ENCODE results near the gene AGBL5. TPM values are rescaled to one million over a fixed set of nuclear protein-coding genes. Genes with fewer than 3 reads are reported as not detected.
A peak's percentile ranks its signal among the peaks of the same experiment; 100 is the strongest.
"Not testable (repeated sequence)": the region's sequence is repeated elsewhere in the genome, so short reads cannot be mapped to it uniquely, and the experiment has no call there.

AGBL5 gene
- total and polyA plus RNA-seq, 5 experiments from 2014 or later = 7.9 to 15.8 (median 9.3) TPM

DNA sequence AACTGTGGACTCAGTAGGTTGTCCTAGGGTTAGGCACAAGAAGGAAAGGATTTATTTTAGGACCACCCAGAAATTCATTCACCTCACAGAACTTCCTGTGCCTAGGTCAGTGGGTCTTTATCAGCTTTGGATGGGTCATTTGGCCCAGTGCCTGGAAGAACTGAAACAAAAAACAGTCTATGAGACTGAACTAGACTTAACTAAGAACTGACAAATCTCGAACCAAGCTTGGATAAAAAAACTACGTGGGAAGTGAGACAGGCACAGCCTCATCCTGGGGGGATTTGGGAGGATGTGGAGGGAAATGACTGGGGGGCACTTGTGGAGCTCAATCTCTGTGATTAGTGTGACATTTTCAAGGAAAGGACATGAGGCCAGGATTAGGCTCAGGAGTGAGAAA, 22.3 kb downstream of the AGBL5 start:
- Mint-ChIP-seq H3K4me3 (peak overlapping the region in 8 of 10 donors; percentile 4 to 96 (median 26)), H3K27ac (peak overlapping the region; percentile 52 to 88 (median 76)), H3K27me3 (peaks cover 0 to 1% (median 0%) of the 10 kb centered on the region in 5 donors), H3K4me1 (peaks cover 40 to 68% (median 66%) of the 10 kb centered on the region in 4 donors), H3K36me3 (peaks cover 0 to 15% (median 0%) of the 10 kb centered on the region in 3 donors), H3K9me3 (no peaks in the 10 kb centered on the region)
- POLR2A ChIA-PET = interaction anchor here (0.7 to 13.8 kb wide), 4 partner anchors 10 to 25 kb away, joined by 3 to 270 read pairs (median 100); partner anchors contain the start of genes AGBL5, EMILIN1 and KHK
- ATAC-seq (no peak), DNase-seq (no peak)

DNA sequence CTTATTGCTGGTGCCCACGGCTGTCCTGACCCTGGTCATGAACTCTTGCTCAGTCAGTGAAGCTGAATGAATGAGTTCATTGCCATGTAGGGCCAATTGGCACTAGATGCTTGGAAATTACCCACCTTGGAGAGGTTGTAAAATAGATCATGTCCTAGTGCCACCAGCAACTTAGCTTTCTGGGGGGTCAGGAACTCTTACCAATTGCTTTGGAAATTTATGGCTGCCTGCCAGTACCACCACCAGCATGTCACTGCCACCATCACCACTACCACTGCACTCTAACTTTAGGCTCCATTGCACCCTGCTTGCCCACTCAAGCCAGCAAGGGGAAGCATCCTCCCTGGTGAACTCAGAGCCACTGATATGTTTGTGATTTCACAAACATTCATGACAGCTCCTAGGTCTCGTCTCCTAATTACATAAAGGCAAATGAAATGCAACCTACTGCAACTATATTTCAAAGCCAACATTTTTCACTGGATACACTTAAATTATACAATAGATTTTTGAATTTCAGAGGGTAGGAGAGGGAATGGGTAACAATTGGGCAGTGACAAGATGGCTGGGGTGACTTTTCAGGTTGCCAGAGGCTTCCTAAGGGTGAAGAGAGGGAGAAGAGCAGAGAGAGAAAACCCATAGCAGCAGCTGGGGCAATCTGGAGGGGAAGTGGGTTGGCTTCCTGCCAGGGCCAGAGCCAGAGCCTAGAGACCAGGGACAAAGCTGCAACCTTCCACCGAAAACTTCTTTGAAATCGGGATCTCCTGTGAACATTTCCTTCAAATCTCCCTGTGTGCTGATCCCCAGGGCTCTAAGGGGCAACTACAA, 23.5 kb downstream of the AGBL5 start:
- DNase-seq = peak; percentile 36 to 75 (median 58)
- Mint-ChIP-seq H3K36me3 (peaks cover 0 to 3% (median 0%) of the 10 kb centered on the region in 3 donors), H3K4me3 (peak overlapping the region; percentile 16 to 82 (median 62)), H3K4me1 (peaks cover 29 to 56% (median 54%) of the 10 kb centered on the region in 4 donors), H3K27ac (peak overlapping the region in 9 of 10 donors; percentile 63 to 91 (median 81)), H3K27me3 (peaks cover 0 to 1% (median 0%) of the 10 kb centered on the region in 5 donors), H3K9me3 (no peaks in the 10 kb centered on the region)
- ATAC-seq = peak in 1 of 2 donors; percentile 17
- POLR2A ChIA-PET = interaction anchor here (9.0 to 13.8 kb wide), 2 partner anchors 9 to 18 kb away, joined by 197 to 270 read pairs; partner anchors contain the start of genes AGBL5, EMILIN1 and KHK

DNA sequence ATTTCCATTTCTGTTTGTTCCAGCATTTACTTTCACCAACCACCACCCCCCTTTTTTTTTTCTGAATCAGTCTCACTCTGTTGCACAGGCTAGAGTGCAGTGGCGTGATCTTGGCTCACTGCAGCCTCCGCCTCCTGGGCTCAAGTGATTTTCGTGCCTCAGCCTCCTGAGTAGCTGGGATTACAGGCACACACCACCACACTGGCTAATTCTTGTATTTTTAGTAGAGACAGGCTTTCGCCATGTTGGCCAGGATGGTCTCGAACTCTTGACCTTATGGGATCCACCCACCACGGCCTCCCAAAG, 24.1 kb downstream of the AGBL5 start:
- ATAC-seq = peak in 1 of 2 donors; percentile 2
- DNase-seq, H3K9me3 Mint-ChIP-seq, H3K27me3 Mint-ChIP-seq, H3K36me3 Mint-ChIP-seq: not testable (repeated sequence)
- Mint-ChIP-seq H3K27ac (peak overlapping the region in 9 of 10 donors; percentile 29 to 91 (median 81)), H3K4me1 (peaks cover 28 to 56% (median 53%) of the 10 kb centered on the region in 4 donors), H3K4me3 (peak overlapping the region; percentile 16 to 82 (median 62))
- POLR2A ChIA-PET = interaction anchor here (13.8 kb wide), 1 partner anchor 19 kb away, joined by 270 read pairs; the partner anchor contains the start of gene AGBL5

DNA sequence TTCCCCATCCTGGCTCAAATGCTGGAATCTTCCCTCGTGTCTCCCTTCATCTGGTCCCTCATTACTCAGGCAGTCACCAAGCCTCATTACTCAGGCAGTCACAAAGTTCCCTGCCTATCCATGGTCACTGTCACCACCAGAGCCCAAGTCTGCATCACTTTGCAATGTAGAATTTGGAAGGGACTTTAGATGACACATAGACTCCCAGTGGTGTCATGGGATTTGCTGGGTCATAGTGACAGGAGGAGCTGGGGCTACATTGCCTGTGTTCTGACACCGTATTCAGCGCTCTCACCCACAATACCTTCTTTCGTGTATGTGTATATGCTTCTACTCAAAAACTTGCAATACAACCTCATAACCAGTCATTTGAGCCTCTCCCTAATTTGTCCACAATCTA, 24.9 kb downstream of the AGBL5 start:
- Mint-ChIP-seq H3K27me3 (peaks cover 0 to 1% (median 0%) of the 10 kb centered on the region in 5 donors), H3K4me3 (peak overlapping the region in 4 of 10 donors; percentile 33 to 63 (median 50)), H3K4me1 (peaks cover 30 to 56% (median 53%) of the 10 kb centered on the region in 4 donors), H3K36me3 (no peaks in the 10 kb centered on the region), H3K27ac (peak overlapping the region in 4 of 10 donors; percentile 4 to 80 (median 46)), H3K9me3 (no peaks in the 10 kb centered on the region)
- POLR2A ChIA-PET = interaction anchor here (1.3 to 1.4 kb wide), 2 partner anchors 9 to 25 kb away, joined by 4 to 8 read pairs; partner anchors contain the start of gene AGBL5
- DNase-seq (no peak), ATAC-seq (no peak)

DNA sequence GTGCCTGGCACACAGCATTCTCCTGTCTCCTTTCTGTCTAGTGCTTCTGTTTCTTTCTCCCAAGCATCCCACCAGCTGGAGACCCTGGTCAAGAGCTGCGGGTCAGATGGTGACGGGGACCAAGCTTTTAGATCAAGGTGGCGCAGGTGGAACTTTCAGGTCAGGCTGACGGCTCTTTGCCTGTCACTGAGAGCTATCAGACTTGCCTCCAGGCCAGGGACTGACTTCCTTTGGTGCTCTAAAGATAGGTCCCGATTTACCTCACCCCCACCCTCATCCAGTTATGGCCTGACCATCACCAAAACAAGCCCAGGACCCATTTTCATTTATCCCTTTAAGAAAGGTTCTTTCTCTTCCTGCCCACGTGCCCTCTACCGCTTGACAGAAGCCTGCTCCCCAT, 25.8 kb downstream of the AGBL5 start:
- Mint-ChIP-seq H3K9me3 (no peaks in the 10 kb centered on the region), H3K4me1 (peaks cover 32 to 57% (median 56%) of the 10 kb centered on the region in 4 donors), H3K27me3 (peaks cover 0 to 1% (median 0%) of the 10 kb centered on the region in 5 donors), H3K27ac (peak overlapping the region in 1 of 10 donors; percentile 66), H3K36me3 (no peaks in the 10 kb centered on the region), H3K4me3 (peak overlapping the region in 1 of 10 donors; percentile 33)
- DNase-seq = no peak
- ATAC-seq = no peak
- POLR2A ChIA-PET = interaction anchor here (1.3 to 1.4 kb wide), 2 partner anchors 8 to 26 kb away, joined by 4 to 8 read pairs; partner anchors contain the start of gene AGBL5

DNA sequence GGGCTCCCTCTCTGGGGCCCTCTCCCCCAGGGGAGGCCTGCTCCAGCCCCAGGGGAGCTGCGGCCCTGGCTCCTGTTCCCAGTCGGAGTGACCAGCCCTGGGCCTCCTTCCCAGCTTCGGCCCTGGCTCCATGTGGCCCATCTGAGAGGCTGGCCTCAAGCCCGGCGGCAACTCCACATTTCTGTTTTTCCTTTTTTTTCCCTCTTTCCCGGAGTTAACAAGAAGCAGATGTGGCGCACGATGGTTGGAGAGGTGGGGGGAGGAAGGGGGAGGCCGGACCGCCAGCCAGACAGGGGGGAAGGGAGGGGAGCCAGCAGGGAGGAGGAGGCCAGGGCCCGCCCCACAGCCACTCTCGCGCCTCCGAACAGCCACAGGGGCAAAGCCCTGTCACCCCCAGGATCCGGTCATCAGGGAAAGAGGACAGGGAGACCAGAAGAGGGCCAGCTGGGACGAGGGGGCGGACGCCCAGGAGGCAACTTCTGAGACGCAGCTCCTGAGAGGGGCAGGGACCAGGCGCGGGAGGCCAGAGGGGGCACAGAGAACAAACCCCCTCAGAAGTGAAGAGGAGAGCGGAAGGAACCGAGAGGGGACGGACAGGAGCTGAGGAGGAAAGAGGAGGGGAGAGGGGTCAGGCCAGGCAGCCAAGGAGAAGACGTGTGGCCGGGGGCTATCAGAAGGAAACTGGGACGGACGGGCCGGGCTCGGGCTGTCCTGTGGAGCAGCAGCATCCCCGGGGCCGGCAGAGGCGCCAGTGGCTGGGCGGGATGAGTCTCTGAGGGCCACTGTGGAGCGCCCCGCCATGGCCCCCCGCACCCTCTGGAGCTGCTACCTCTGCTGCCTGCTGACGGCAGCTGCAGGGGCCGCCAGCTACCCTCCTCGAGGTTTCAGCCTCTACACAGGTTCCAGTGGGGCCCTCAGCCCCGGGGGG, 27.1 kb downstream of the AGBL5 start, which contains the start of gene EMILIN1:
Gene EMILIN1 (plus strand): TSS at position 349 of the 928 bp plus-strand sequence. CDS start 451 bp downstream, at position 800.
- no peak for DNase-seq
- peak within 1 kb of the TSS in 3 of 10 donors; percentile 44 to 66 (median 54) for H3K27ac Mint-ChIP-seq
- H3K27me3 Mint-ChIP-seq = peaks cover 0 to 1% (median 0%) of the 10 kb centered on the region in 5 donors
- peaks cover 27 to 48% (median 47%) of the 10 kb centered on the region in 4 donors for H3K4me1 Mint-ChIP-seq
- no peaks in the 10 kb centered on the region for H3K36me3 Mint-ChIP-seq
- H3K9me3 Mint-ChIP-seq = no peaks in the 10 kb centered on the region
- no peak for ATAC-seq
- POLR2A ChIA-PET = interaction anchor here (9.5 to 12.2 kb wide), 2 partner anchors 8 to 26 kb away, joined by 129 to 197 read pairs; partner anchors contain the start of genes AGBL5 and OST4
- H3K4me3 Mint-ChIP-seq = peak within 1 kb of the TSS in 1 of 10 donors; percentile 36

DNA sequence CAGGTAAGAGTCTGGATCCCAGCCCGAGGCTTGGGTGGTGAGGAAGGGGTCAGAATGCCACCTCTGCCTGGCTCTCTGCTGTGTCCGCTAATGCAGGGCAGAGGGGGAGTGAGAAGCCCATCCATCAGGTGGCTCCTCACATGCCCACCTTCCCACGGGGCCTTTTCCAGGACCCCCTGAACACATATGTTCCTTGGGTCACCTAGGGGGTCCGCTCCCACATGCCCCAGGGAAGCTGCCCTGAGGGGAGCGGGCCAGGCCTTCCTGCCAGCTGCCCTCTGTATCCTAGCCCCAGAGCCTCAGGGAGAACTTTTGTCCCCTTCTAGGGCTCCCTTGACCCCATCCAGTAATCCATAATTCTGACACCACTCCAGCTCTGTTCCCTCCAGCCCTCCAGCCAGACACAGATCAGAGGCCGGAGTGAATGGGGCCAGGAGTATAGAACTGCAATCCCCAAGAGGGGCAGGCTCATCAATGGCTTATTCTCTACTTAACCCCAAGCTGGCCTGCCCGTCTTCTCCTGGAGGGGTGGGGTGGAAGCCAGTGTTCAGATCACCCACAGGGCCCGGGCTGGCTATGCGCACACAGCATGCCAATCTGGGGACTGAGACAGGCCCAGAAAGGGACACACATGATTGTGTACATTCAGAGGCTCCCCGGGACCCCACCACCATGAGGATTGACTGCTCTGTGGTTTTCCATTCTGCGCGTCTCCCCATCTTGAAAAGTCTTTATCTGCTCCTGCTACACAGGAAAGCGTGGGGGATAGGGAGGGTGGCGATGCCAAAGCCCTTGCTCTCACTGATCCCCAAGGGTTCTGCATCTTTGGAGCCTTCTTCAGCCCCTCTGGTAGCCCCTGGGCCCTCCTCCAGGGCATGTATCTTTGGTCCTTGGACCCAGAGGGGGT, 28.0 kb downstream of the AGBL5 start:
- Mint-ChIP-seq H3K4me1 (peaks cover 26 to 39% (median 39%) of the 10 kb centered on the region in 4 donors), H3K27me3 (peaks cover 0 to 1% (median 0%) of the 10 kb centered on the region in 5 donors), H3K36me3 (no peaks in the 10 kb centered on the region), H3K27ac (peak overlapping the region in 1 of 10 donors; percentile 13), H3K9me3 (no peaks in the 10 kb centered on the region), H3K4me3 (peak overlapping the region in 1 of 10 donors; percentile 41)
- POLR2A ChIA-PET = interaction anchor here (9.5 to 12.2 kb wide), 2 partner anchors 9 to 27 kb away, joined by 129 to 197 read pairs; partner anchors contain the start of genes AGBL5 and OST4
- ATAC-seq (no peak), DNase-seq (peak in 1 of 10 donors; percentile 15)

DNA sequence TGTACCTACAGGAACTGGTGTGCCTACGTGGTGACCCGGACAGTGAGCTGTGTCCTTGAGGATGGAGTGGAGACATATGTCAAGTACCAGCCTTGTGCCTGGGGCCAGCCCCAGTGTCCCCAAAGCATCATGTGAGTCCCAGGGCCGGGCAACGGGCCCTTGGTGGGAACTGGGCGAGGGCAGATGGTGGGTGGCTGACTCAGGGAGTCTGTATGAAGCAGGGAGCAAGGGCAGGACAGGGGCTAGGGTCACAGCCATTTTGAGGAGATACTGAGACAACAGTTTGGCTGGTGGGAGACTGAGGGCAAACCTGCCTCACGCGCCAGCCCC, 28.6 kb downstream of the AGBL5 start:
- ATAC-seq (no peak), DNase-seq (no peak)
- Mint-ChIP-seq H3K36me3 (no peaks in the 10 kb centered on the region), H3K27ac (peak overlapping the region in 2 of 10 donors; percentile 13 to 95), H3K4me1 (peaks cover 21 to 36% (median 34%) of the 10 kb centered on the region in 4 donors), H3K27me3 (peaks cover 0 to 1% (median 0%) of the 10 kb centered on the region in 5 donors), H3K9me3 (no peaks in the 10 kb centered on the region), H3K4me3 (peak overlapping the region in 4 of 10 donors; percentile 41 to 66 (median 56))
- POLR2A ChIA-PET = interaction anchor here (9.5 to 12.2 kb wide), 2 partner anchors 10 to 27 kb away, joined by 129 to 197 read pairs; partner anchors contain the start of genes AGBL5 and OST4

DNA sequence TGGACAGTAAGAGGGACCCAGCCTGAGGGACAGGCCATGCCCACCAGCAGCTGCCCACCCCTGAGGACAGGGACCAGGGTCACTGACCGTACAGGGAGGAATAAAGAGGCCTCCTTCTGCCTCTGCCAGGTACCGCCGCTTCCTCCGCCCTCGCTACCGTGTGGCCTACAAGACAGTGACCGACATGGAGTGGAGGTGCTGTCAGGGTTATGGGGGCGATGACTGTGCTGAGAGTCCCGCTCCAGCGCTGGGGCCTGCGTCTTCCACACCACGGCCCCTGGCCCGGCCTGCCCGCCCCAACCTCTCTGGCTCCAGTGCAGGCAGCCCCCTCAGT, 29.1 kb downstream of the AGBL5 start:
- H3K36me3 Mint-ChIP-seq = no peaks in the 10 kb centered on the region
- no peaks in the 10 kb centered on the region for H3K9me3 Mint-ChIP-seq
- H3K4me1 Mint-ChIP-seq = peaks cover 20 to 36% (median 33%) of the 10 kb centered on the region in 4 donors
- POLR2A ChIA-PET = interaction anchor here (1.1 to 12.2 kb wide), 3 partner anchors 10 to 28 kb away, joined by 6 to 197 read pairs (median 129); partner anchors contain the start of genes AGBL5 and OST4
- peak overlapping the region in 8 of 10 donors; percentile 92 to 99 (median 98) for H3K27ac Mint-ChIP-seq
- DNase-seq = no peak
- peaks cover 0 to 1% (median 0%) of the 10 kb centered on the region in 5 donors for H3K27me3 Mint-ChIP-seq
- no peak for ATAC-seq
- H3K4me3 Mint-ChIP-seq = peak overlapping the region in 5 of 10 donors; percentile 22 to 89 (median 78)

DNA sequence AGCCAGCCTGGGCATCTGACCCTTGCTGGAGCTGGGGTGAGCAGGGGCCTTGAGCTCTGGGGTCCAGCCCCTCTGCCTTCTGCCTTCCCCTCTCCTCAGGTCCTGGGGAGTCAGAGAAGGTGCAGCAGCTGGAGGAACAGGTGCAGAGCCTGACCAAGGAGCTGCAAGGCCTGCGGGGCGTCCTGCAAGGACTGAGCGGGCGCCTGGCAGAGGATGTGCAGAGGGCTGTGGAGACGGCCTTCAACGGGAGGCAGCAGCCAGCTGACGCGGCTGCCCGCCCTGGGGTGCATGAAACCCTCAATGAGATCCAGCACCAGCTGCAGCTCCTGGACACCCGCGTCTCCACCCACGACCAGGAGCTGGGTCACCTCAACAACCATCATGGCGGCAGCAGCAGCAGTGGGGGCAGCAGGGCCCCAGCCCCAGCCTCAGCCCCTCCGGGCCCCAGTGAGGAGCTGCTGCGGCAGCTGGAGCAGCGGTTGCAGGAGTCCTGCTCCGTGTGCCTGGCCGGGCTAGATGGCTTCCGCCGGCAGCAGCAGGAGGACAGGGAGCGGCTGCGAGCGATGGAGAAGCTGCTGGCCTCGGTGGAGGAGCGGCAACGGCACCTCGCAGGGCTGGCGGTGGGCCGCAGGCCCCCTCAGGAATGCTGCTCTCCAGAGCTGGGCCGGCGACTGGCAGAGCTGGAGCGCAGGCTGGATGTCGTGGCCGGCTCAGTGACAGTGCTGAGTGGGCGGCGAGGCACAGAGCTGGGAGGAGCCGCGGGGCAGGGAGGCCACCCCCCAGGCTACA, 30.7 kb downstream of the AGBL5 start:
- DNase-seq (no peak), ATAC-seq (no peak)
- peaks cover 15 to 36% (median 24%) of the 10 kb centered on the region in 4 donors for H3K4me1 Mint-ChIP-seq
- peak overlapping the region in 2 of 10 donors; percentile 78 to 88 for H3K4me3 Mint-ChIP-seq
- H3K27ac Mint-ChIP-seq = peak overlapping the region in 9 of 10 donors; percentile 92 to 99 (median 98)
- POLR2A ChIA-PET = interaction anchor here (0.5 to 12.2 kb wide), 6 partner anchors 12 to 1918 kb away, joined by 3 to 197 read pairs (median 4); partner anchors contain the start of genes AGBL5, ATRAID, OST4 and PREB
- H3K36me3 Mint-ChIP-seq = no peaks in the 10 kb centered on the region
- no peaks in the 10 kb centered on the region for H3K9me3 Mint-ChIP-seq
- H3K27me3 Mint-ChIP-seq = peaks cover 0 to 1% (median 0%) of the 10 kb centered on the region in 5 donors
